ENCODE results near the gene PLPP4. TPM values are rescaled to one million over a fixed set of nuclear protein-coding genes. Genes with fewer than 3 reads are reported as not detected.

PLPP4 gene
- total RNA-seq, 2 experiments from 2014 or later, result not detected

GRCh38 chr10:120632942-120633341, 175.9 kb downstream of the PLPP4 start:
- Mint-ChIP-seq H3K4me1 (no peaks in the 10 kb centered on the region), H3K27ac (no peak overlapping the region), H3K9me3 (ENCODE audit: low read depth) (no peaks in the 10 kb centered on the region), H3K27me3 (peaks cover 2% of the 10 kb centered on the region), H3K4me3 (no peak overlapping the region), H3K36me3 (ENCODE audit: low read depth) (no peaks in the 10 kb centered on the region)
- no peak for ATAC-seq
- ChIA-PET POLR2A (no interaction called here), CTCF (no interaction called here)
- intact Hi-C loops (cut with DNase I, micrococcal nuclease), result no loop called here
- DNase-seq, result no peak

GRCh38 chr10:120634659-120635058, 177.6 kb downstream of the PLPP4 start:
- no peaks in the 10 kb centered on the region for H3K4me1 Mint-ChIP-seq
- ChIA-PET POLR2A (no interaction called here), CTCF (interaction anchor here (0.5 kb wide), 1 partner anchor 25 kb away, joined by 3 read pairs; no protein-coding TSS in a partner anchor)
- H3K9me3 Mint-ChIP-seq (ENCODE audit: low read depth), result no peaks in the 10 kb centered on the region
- intact Hi-C loops (cut with DNase I, micrococcal nuclease), result no loop called here
- ATAC-seq (no peak), DNase-seq (no peak)
- H3K36me3 Mint-ChIP-seq (ENCODE audit: low read depth), result no peaks in the 10 kb centered on the region
- peaks cover 2% of the 10 kb centered on the region for H3K27me3 Mint-ChIP-seq
- H3K27ac Mint-ChIP-seq, result no peak overlapping the region
- H3K4me3 Mint-ChIP-seq, result no peak overlapping the region
